ENCODE results near the gene DHX30. TPM values are rescaled to one million over a fixed set of nuclear protein-coding genes. Genes with fewer than 3 reads are reported as not detected.

DHX30 gene
- polyA plus RNA-seq, 4 donors = 49.7 to 78.7 (median 60.1) TPM

DNA sequence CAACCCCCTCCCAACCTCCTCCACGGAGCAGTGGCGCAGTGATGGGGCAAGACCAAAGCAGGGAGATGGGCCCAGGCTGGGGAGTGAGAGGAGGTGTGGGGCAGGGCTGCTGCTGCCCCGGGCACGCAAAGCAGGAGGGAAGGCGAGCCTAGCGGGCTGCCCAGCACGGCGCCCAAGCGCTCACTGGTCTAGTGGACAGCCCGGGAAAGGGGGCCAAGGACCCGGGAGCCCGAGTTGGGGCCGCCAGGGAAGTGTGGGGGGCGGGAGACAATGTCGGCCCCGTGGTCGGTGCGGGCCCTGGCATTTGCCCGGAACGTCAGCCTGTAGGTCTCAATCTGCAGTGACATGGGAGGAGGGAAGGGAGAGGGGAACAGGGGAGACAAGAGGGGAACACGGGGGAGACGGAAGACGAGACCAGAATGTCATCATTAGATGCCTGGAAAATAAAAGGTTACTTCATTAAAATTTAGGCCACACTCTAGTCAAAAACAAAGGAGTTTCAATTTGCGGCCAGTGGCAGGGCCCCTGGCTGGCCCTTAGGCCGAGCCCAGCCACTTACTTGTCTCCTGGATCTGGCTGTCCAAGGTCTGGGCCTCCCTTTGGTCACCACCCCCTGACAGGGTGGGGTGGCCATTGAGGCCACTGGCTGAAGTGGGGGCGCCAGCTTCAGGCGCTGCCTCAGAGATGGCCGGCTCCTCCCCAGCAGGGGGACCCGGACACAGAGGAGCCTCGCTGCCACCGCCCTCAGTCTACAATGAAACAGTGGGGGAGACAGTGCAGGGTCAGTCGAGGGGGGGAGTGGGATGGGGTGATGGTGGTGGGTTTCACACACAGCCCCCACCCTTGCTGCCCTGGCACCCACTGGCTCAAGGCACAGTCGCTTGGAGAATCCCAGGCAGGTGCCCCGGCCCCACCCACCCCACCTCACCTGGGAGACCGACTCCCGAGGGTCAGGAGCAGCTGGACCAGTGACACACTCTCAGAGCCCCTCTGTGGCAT is 50.0 kb downstream of the DHX30 start:
- no peak for DNase-seq (ENCODE audit: low read depth in 4 of 4, low spot score in 3 of 4)

- no peak for DNase-seq (ENCODE audit: low read depth in 4 of 4, low spot score in 3 of 4)
Observed at GRCh38 chr3:47854267-47854666, 51.3 kb downstream of the DHX30 start.

GRCh38 chr3:47854720-47855455 is 52.0 kb downstream of the DHX30 start:
- DNase-seq (ENCODE audit: low read depth in 4 of 4, low spot score in 3 of 4) = no peak

GRCh38 chr3:47855461-47856383 is 52.8 kb downstream of the DHX30 start:
- no peak for DNase-seq (ENCODE audit: low read depth in 4 of 4, low spot score in 3 of 4)

- DNase-seq (ENCODE audit: low read depth in 4 of 4, low spot score in 3 of 4) = no peak
Observed at GRCh38 chr3:47856669-47857068, 53.7 kb downstream of the DHX30 start.

GRCh38 chr3:47857151-47857550 is 54.2 kb downstream of the DHX30 start:
- DNase-seq (ENCODE audit: low read depth in 4 of 4, low spot score in 3 of 4) = no peak

DNA sequence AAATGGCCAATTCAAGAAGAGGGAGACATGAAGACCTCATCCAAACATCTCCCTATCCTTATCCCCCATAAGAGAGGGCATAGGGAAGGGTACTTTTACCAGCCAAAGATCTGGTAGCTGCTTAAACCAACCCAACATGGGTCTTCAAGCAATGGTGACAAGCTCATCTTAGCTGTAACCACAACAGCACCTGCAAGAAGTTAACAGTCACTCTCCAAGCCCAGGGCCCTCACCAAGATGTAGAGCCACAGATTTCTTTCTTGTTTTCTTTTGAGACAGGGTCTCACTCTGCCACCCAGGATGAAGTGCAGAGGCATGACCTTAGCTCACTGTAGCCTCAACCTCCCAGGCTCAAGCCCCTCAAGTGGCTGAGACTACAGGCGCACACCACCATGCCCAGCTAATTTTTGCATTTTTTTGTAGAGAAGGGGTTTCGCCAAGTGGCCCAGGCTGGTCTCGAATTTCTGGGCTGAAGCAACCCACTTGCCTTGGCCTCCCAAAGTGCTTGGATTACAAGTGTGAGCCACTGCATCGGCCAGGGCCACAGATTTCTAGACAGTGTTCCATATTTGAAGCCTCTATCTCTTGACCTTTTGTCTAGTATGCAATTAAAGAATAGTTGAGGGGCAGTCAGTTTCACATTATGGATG is 57.1 kb downstream of the DHX30 start:
- no peak for DNase-seq (ENCODE audit: low read depth in 4 of 4, low spot score in 3 of 4)

- no peak for DNase-seq (ENCODE audit: low read depth in 4 of 4, low spot score in 3 of 4)
Observed at GRCh38 chr3:47863391-47864128, 60.6 kb downstream of the DHX30 start.

DNA sequence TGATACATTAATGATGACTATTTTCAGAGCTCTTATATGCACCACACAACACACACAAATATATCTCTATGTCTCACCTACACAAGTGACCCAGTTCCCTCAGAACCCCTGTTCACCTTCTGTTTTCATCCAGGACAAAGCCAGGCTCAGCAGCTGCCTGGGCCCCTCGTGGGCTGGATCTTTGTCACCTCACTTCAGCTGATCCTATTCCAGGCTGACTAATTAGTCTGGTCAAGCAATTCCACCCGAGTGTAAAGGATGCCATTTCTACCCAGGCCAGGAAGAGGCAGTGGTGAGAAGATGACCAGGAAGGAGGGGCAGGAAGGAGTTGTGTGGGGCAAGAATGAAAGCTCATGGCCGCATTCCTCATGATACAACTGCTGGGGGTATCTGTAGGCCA is 62.3 kb downstream of the DHX30 start:
- DNase-seq (ENCODE audit: low read depth in 4 of 4, low spot score in 3 of 4) = no peak

- DNase-seq (ENCODE audit: low read depth in 4 of 4, low spot score in 3 of 4) = no peak
Observed at GRCh38 chr3:47867451-47868044, 64.6 kb downstream of the DHX30 start.

DNA sequence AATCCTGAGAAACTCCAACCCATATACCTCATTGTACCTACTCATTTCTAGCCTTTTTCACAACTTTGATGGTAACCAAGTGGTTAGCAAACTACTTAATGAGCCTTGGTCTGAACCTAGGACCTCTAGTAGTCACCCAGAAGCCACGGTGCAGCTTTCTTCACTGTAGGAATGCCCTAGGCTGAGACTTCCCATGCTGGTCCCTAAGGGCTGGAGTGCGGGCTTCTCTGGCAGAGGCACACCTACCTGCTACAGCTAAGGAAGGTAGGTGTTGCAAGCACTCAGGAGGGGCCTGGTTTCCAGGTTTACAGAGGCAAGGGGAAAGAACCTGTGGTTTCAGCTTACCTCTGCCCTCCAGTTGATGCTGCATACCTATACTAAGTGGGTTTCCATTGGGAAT is 65.4 kb downstream of the DHX30 start:
- no peak for DNase-seq (ENCODE audit: low read depth in 4 of 4, low spot score in 3 of 4)

DNA sequence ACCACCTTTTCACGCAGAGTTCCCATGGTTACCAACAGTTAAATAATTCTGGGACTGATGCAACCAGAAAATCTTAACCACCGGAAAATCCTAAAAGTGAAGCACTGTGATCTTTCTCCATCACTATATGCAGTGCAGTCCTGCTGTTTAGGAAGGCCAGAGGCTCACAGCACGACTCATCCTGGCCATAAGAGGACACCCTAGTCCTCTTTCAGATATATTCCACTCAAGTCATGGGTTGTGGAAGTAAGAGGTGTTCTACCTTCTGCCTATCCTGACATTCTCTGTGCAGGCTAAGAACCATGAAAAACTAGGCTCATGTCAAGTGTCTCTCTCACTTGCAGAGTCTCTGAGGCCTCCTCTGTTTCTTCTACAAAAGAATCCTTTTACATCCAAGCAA is 67.2 kb downstream of the DHX30 start:
- DNase-seq (ENCODE audit: low read depth in 4 of 4, low spot score in 3 of 4) = no peak

DNA sequence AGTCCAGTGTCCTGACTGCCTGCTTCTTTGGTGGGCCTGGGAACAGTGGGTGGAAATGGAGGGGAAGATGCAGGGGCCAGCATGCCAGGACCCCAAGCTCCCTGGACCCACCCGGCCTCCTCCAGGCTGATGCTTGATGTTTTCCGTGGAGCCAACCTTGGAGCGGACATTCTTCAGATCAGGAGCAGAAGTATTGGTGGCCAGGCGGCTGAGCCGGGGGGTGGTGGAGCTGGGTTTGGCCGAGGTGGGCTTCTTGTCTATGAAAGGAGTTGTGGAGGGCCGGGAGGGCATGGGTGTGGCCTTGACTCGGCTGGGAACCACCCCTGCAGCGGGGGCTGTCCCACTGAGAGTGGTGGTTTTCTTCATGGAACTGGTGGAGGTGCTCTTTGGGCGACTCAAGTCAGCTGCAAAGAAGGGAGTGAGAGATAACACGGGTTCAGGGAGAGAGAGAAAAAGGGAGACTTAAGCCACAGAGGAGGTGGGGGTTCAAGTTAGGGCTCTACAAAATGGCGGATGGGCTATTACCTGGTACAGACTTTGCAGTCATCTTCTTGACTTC is 67.8 kb downstream of the DHX30 start:
- no peak for DNase-seq (ENCODE audit: low read depth in 4 of 4, low spot score in 3 of 4)

- DNase-seq (ENCODE audit: low read depth in 4 of 4, low spot score in 3 of 4) = no peak
Observed at GRCh38 chr3:47871389-47871788, 68.5 kb downstream of the DHX30 start.

GRCh38 chr3:47872916-47873315 is 70.0 kb downstream of the DHX30 start:
- DNase-seq (ENCODE audit: low read depth in 4 of 4, low spot score in 3 of 4) = no peak

- DNase-seq (ENCODE audit: low read depth in 4 of 4, low spot score in 3 of 4) = no peak
Observed at GRCh38 chr3:47874438-47874837, 71.5 kb downstream of the DHX30 start.

DNA sequence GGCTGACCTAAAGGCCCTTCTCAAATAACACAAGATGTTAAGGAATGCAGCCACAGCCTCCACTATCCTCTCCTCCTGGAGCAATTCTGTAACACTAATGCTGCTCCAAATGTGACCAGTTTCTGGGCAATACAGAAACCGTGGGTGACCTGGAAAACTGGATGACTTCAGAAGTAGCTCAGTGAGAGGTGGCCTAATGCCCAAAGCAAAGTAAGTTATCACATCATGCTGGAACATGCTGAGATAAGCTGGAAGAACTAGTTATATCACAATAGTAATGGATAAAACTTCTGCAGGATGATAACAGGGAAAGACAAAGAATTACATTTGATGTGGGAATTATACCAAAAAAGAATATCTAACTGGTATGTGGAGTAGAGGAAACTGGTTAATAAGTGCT is 72.0 kb downstream of the DHX30 start:
- no peak for DNase-seq (ENCODE audit: low read depth in 4 of 4, low spot score in 3 of 4)

- DNase-seq (ENCODE audit: low read depth in 4 of 4, low spot score in 3 of 4) = no peak
Observed at GRCh38 chr3:47877290-47877689, 74.4 kb downstream of the DHX30 start.

- no peak for DNase-seq (ENCODE audit: low read depth in 4 of 4, low spot score in 3 of 4)
Observed at GRCh38 chr3:47877719-47878118, 74.8 kb downstream of the DHX30 start.

Measured in left renal pelvis (tissue), 4 donors.